Mucosa of descending colon (tissue), 3 donors: Measurements from ENCODE around the gene FIZ1. TPM values are rescaled to one million over a fixed set of nuclear protein-coding genes. Genes with fewer than 3 reads are reported as not detected.

ENCODE experiments used
- ATAC-seq: fragments of 200-7000 bp; cut with Tn5 transposase; one replicate; pipeline ENCODE4 v1.9.1; 2020; ENCODE audit warnings: mild to moderate bottlenecking, moderate library complexity
- DNase-seq, 3 donors: peaks; one replicate each; pipeline ENCODE4 v3.0.0-alpha.2; 2020
- H3K36me3 ChIP-seq: fragments of 200-600 bp; one replicate; pipeline ENCODE4 v1.8.0; 2021; ENCODE audit warnings: low read depth, mild to moderate bottlenecking
- H3K4me1 ChIP-seq: fragments of 200-600 bp; one replicate; pipeline ENCODE4 v1.8.0; 2021; ENCODE audit warnings: low read depth, mild to moderate bottlenecking
- H3K4me3 ChIP-seq: fragments of 200-600 bp; one replicate; pipeline ENCODE4 v1.8.0; 2021; ENCODE audit warnings: mild to moderate bottlenecking
- H3K9me3 ChIP-seq: fragments of 200-600 bp; one replicate; pipeline ENCODE4 v1.8.0; 2021; ENCODE audit warnings: mild to moderate bottlenecking
- CTCF ChIP-seq: fragments of 200-600 bp; IDR thresholded peaks from one replicate; pipeline ENCODE4 v1.8.0; 2022; ENCODE audit warnings: antibody characterized with exemption, mild to moderate bottlenecking
- intact Hi-C, 2 donors: fragments of 100-400 bp; cut with DNase I in 1 of 2; cut with micrococcal nuclease in 1 of 2; formaldehyde crosslinking; loops; one replicate each; pipeline versions ENCODE4 v1.11.0 to v1.11.1; 2022; cut with DNase I, micrococcal nuclease
- total RNA-seq, 3 donors: library from RNA; stranded (reverse); fragmentation: NEBNext Ultra II Directional in 2 of 3; extraction: Animal tissue kit (Norgen Biotek cat#: 25700) in 2 of 3; gene quantifications; one replicate each; pipeline versions ENCODE4 v1.2.1 to v1.2.4, GENCODE V29; 2021 to 2023
- donor health status: DM: no; HTN: no; CAD: no; lungs with moderate emphysema.
- donor health status: DM: no; HTN: no; CAD: no.
- donor health status: DM: no; HTN: yes; CAD: no.

Gene FIZ1
- total RNA-seq, 3 donors from 2014 or later, result 15.7 to 20.3 (median 20.0) TPM

GRCh38 chr19:55594996-55595545 is 4.2 kb downstream of the FIZ1 start:
- Histone ChIP-seq H3K4me1 (no peaks in the 10 kb centered on the region), H3K36me3 (no peaks in the 10 kb centered on the region), H3K4me3 (no peak overlapping the region), H3K9me3 (no peaks in the 10 kb centered on the region)
- ATAC-seq (no peak), DNase-seq (no peak)
- no peak for TF ChIP-seq CTCF
- intact Hi-C loops, result no loop called here

- H3K4me1 ChIP-seq, result no peaks in the 10 kb centered on the region
- DNase-seq (no peak), ATAC-seq (no peak)
- no peaks in the 10 kb centered on the region for H3K9me3 ChIP-seq
- intact Hi-C loops, result no loop called here
- no peak for TF ChIP-seq CTCF
- H3K36me3 ChIP-seq, result no peaks in the 10 kb centered on the region
- H3K4me3 ChIP-seq, result no peak overlapping the region
Measured at GRCh38 chr19:55593096-55593772, 6.1 kb downstream of the FIZ1 start.

- intact Hi-C loops, result no loop called here
- no peaks in the 10 kb centered on the region for H3K4me1 ChIP-seq
- TF ChIP-seq CTCF, result no peak
- no peaks in the 10 kb centered on the region for H3K36me3 ChIP-seq
- H3K4me3 ChIP-seq, result no peak overlapping the region
- H3K9me3 ChIP-seq, result no peaks in the 10 kb centered on the region
- no peak for ATAC-seq
- no peak for DNase-seq
Measured at GRCh38 chr19:55592391-55593090, 6.8 kb downstream of the FIZ1 start.

GRCh38 chr19:55591555-55591954 is 7.8 kb downstream of the FIZ1 start:
- no peak overlapping the region for H3K4me3 ChIP-seq

GRCh38 chr19:55590617-55591016 is 8.7 kb downstream of the FIZ1 start:
- ATAC-seq (peak; percentile 33), DNase-seq (peak in 1 of 3 donors; percentile 40)
- Histone ChIP-seq H3K36me3 (no peaks in the 10 kb centered on the region), H3K4me3 (no peak overlapping the region), H3K4me1 (peaks cover 8% of the 10 kb centered on the region), H3K9me3 (no peaks in the 10 kb centered on the region)
- no peak for TF ChIP-seq CTCF
- intact Hi-C loops, result no loop called here

More at GRCh38 chr19:55591555-55591954, 7.8 kb downstream of the FIZ1 start:
- peaks cover 4% of the 10 kb centered on the region for H3K4me1 ChIP-seq
- TF ChIP-seq CTCF, result no peak
- no peak for DNase-seq
- H3K36me3 ChIP-seq, result no peaks in the 10 kb centered on the region
- no peak for ATAC-seq
- intact Hi-C loops, result no loop called here
- no peaks in the 10 kb centered on the region for H3K9me3 ChIP-seq
